DND-41 (cell line): ENCODE data around the gene GPR135.

Experiments used
- ATAC-seq: fragments of 200-7000 bp; cut with Tn5 transposase; 3 replicates; pipeline ENCODE4 v1.9.1; 2021; ENCODE audit warnings: low read depth; ENCODE audit not compliant: insufficient read depth
- DNase-seq: peaks from one replicate; pipeline ENCODE4 v3.0.0-alpha.2; 2020
- H2AFZ ChIP-seq: 2 replicates; pipeline ENCODE4 v1.6.0; 2012; ENCODE audit warnings: low read depth, low read length
- H3K27ac ChIP-seq: 2 replicates; pipeline ENCODE4 v1.5.1; 2012; ENCODE audit warnings: low read length, inconsistent platforms
- H3K27me3 ChIP-seq: fragments of 200-600 bp; sonication (generic); 2 replicates; pipeline ENCODE4 v1.6.0; 2012; ENCODE audit warnings: low read length, mild to moderate bottlenecking, inconsistent platforms; ENCODE audit not compliant: insufficient read depth, poor library complexity
- H3K36me3 ChIP-seq: 2 replicates; pipeline ENCODE4 v1.5.1; 2012; ENCODE audit warnings: low read length, inconsistent platforms; ENCODE audit not compliant: insufficient read depth
- H3K4me1 ChIP-seq: 2 replicates; pipeline ENCODE4 v1.5.1; 2012; ENCODE audit warnings: mild to moderate bottlenecking, low read length; ENCODE audit not compliant: insufficient read depth
- H3K4me2 ChIP-seq: 2 replicates; pipeline ENCODE4 v1.6.0; 2012; ENCODE audit warnings: mild to moderate bottlenecking, moderate library complexity, low read length, inconsistent platforms; ENCODE audit not compliant: insufficient read depth
- H3K4me3 ChIP-seq, 2 experiments: fragments of 200-600 bp in 1 of 2; shearing (Covaris generic) in 1 of 2; 2 replicates each; pipeline ENCODE4 v1.5.1; 2012 to 2016; ENCODE audit warnings: inconsistent platforms in 2 of 2, low read length in 2 of 2, mild to moderate bottlenecking in 2 of 2, low read depth in 1 of 2, moderate library complexity in 1 of 2
- H3K79me2 ChIP-seq: 2 replicates; pipeline ENCODE4 v1.6.0; 2012; ENCODE audit warnings: low read length, inconsistent platforms; ENCODE audit not compliant: insufficient read depth
- H3K9ac ChIP-seq: 2 replicates; pipeline ENCODE4 v1.6.0; 2012; ENCODE audit warnings: low read depth, mild to moderate bottlenecking, inconsistent platforms, low read length, moderate library complexity
- H3K9me3 ChIP-seq: 2 replicates; pipeline ENCODE4 v1.5.1; 2012; ENCODE audit warnings: low read length, moderate library complexity, mild to moderate bottlenecking, inconsistent platforms; ENCODE audit not compliant: insufficient read depth, severe bottlenecking
- H4K20me1 ChIP-seq: 2 replicates; pipeline ENCODE4 v1.6.0; 2012; ENCODE audit warnings: low read length; ENCODE audit not compliant: insufficient read depth
- CTCF ChIP-seq: IDR thresholded peaks from 2 replicates; pipeline ENCODE4 v1.5.1; 2012; ENCODE audit warnings: borderline replicate concordance, low read length, moderate library complexity, mild to moderate bottlenecking; ENCODE audit not compliant: poor library complexity, severe bottlenecking; ENCODE audit errors: extremely low read depth
- EZH2 ChIP-seq: IDR thresholded peaks from 3 replicates; pipeline ENCODE4 v1.6.1; 2012; ENCODE audit warnings: borderline replicate concordance, low read depth, mild to moderate bottlenecking, moderate library complexity, low read length, inconsistent platforms; ENCODE audit not compliant: severe bottlenecking

The GPR135 gene

GRCh38 chr14:59481407-59481806 is 16.2 kb upstream of the GPR135 start:
- H3K9ac ChIP-seq, result no peak overlapping the region

GRCh38 chr14:59480166-59480565 is 15.0 kb upstream of the GPR135 start:
- no peak for DNase-seq
- no peaks in the 10 kb centered on the region for H4K20me1 ChIP-seq
- H3K36me3 ChIP-seq, result peaks cover 15% of the 10 kb centered on the region
- no peaks in the 10 kb centered on the region for H3K9me3 ChIP-seq
- no peaks in the 10 kb centered on the region for H3K27me3 ChIP-seq
- no peak for ATAC-seq
- no peak overlapping the region for H3K9ac ChIP-seq
- H3K79me2 ChIP-seq, result peaks cover 20% of the 10 kb centered on the region
- H3K4me1 ChIP-seq, result peaks cover 32% of the 10 kb centered on the region
- H3K27ac ChIP-seq, result no peak overlapping the region
- H3K4me2 ChIP-seq, result 0 out of 2 replicates have a peak overlapping the region, but pooled peaks have one; percentile 19
- no peak overlapping the region for H3K4me3 ChIP-seq
- H2AFZ ChIP-seq, result no peak overlapping the region
- TF ChIP-seq EZH2 (no peak), CTCF (no peak)

More at GRCh38 chr14:59481407-59481806, 16.2 kb upstream of the GPR135 start:
- Histone ChIP-seq H3K4me1 (peaks cover 44% of the 10 kb centered on the region), H2AFZ (no peak overlapping the region), H3K4me3 (no peak overlapping the region), H3K79me2 (peaks cover 32% of the 10 kb centered on the region), H3K36me3 (peaks cover 8% of the 10 kb centered on the region), H3K4me2 (peak overlapping the region; percentile 89; the same call in 1 of the 2 replicates), H3K27me3 (no peaks in the 10 kb centered on the region), H4K20me1 (no peaks in the 10 kb centered on the region), H3K9me3 (no peaks in the 10 kb centered on the region), H3K27ac (no peak overlapping the region)
- no peak for ATAC-seq
- DNase-seq, result no peak
- no peak for TF ChIP-seq CTCF

- peaks cover 9% of the 10 kb centered on the region; the same call in 1 of the 2 replicates for H3K79me2 ChIP-seq
Observed at GRCh38 chr14:59478540-59478939, 13.4 kb upstream of the GPR135 start.

More at GRCh38 chr14:59478540-59478939, 13.4 kb upstream of the GPR135 start:
- no peaks in the 10 kb centered on the region for H4K20me1 ChIP-seq
- no peak overlapping the region for H2AFZ ChIP-seq
- no peak for TF ChIP-seq EZH2
- TF ChIP-seq CTCF, result no peak
- DNase-seq (no peak), ATAC-seq (no peak)
- H3K9me3 ChIP-seq, result no peaks in the 10 kb centered on the region
- H3K4me2 ChIP-seq, result no peak overlapping the region
- no peak overlapping the region for H3K4me3 ChIP-seq
- peaks cover 23% of the 10 kb centered on the region for H3K36me3 ChIP-seq
- peaks cover 29% of the 10 kb centered on the region for H3K4me1 ChIP-seq
- H3K9ac ChIP-seq, result no peak overlapping the region
- no peak overlapping the region for H3K27ac ChIP-seq
- no peaks in the 10 kb centered on the region for H3K27me3 ChIP-seq
